ENCODE data around the gene PRR36. TPM values are rescaled to one million over a fixed set of nuclear protein-coding genes. Genes with fewer than 3 reads are reported as not detected.

The PRR36 gene
- total RNA-seq, 2 experiments from 2014 or later: 0.25 to 0.30 TPM

DNA sequence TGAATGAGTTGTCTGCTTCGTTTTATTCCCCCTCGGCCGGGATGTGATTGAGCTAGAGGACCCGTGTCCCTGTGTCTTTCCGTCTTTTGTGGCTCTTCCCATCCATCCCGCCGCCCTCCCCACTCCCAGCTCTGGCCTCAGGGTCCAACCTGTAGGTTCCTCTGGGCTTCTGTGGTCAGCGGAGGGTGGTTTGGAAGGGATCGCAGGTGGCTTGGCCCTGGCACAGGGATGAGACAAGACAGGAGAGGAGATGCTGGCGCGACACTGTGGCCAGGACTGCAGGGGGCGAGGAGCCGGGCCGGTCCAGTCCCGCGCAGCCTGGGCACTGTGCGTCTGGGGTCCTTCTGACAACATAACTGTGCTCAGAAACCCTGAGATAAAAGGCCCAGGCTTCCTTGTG, 42.2 kb downstream of the PRR36 start:
- Histone ChIP-seq H3K9me3 (ENCODE audit: control insufficient read depth in 1 of 2, insufficient read depth in 1 of 2, low read length in 2 of 2) (no peaks in the 10 kb centered on the region), H3K36me3 (ENCODE audit: insufficient read depth, low read length) (no peaks in the 10 kb centered on the region), H3K4me1 (ENCODE audit: insufficient read depth, low read length) (peaks cover 30% of the 10 kb centered on the region), H3K27ac (ENCODE audit: low read depth in 1 of 2, low read length in 2 of 2) (no peak overlapping the region), H3K27me3 (ENCODE audit: control insufficient read depth in 1 of 2, insufficient read depth in 2 of 2, low read length in 2 of 2) (no peaks in the 10 kb centered on the region), H3K4me3 (ENCODE audit: low read length) (no peak overlapping the region)
- TF ChIP-seq, protein P1, sequence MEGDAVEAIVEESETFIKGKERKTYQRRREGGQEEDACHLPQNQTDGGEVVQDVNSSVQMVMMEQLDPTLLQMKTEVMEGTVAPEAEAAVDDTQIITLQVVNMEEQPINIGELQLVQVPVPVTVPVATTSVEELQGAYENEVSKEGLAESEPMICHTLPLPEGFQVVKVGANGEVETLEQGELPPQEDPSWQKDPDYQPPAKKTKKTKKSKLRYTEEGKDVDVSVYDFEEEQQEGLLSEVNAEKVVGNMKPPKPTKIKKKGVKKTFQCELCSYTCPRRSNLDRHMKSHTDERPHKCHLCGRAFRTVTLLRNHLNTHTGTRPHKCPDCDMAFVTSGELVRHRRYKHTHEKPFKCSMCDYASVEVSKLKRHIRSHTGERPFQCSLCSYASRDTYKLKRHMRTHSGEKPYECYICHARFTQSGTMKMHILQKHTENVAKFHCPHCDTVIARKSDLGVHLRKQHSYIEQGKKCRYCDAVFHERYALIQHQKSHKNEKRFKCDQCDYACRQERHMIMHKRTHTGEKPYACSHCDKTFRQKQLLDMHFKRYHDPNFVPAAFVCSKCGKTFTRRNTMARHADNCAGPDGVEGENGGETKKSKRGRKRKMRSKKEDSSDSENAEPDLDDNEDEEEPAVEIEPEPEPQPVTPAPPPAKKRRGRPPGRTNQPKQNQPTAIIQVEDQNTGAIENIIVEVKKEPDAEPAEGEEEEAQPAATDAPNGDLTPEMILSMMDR (IDR thresholded peaks at IDR 0.05): no peak
- ChIA-PET POLR2A (no interaction called here), CTCF (interaction anchor here (1.3 kb wide), 1 partner anchor 151 kb away, joined by 4 read pairs; the partner anchor contains the start of gene TRAPPC5)
- no peak overlapping the region for H3K27ac Mint-ChIP-seq
- H3K9me3 Mint-ChIP-seq: no peaks in the 10 kb centered on the region
- intact Hi-C loops (cut with DNase I, micrococcal nuclease): no loop called here
- H3K4me1 Mint-ChIP-seq (ENCODE audit: low read depth): peaks cover 11% of the 10 kb centered on the region
- ATAC-seq (ENCODE audit: poor library complexity) (no peak), DNase-seq (no peak)
- no peaks in the 10 kb centered on the region for H3K36me3 Mint-ChIP-seq (ENCODE audit: low read depth)
- H3K27me3 Mint-ChIP-seq: no peaks in the 10 kb centered on the region
- peak overlapping the region; percentile 89 for H3K4me3 Mint-ChIP-seq

DNA sequence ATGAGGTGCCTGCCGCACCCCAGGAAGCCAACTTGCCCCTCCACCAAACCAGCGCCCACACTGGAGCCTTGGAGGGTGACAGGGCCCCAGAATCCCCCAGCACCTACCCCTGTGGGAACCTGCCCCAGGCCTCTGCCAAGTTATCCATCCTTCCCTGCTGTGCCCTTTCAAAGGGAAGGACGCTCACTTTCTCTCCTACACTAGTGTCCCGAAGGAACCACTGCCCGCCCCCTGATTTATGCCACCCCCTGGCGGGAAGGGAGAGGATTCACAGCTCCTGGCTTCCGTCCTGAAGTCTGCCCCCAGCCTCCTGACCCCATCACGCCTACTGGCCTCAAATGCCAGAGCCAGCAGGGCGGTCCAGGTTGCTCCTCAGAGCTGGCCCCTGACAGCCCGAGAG, 42.7 kb downstream of the PRR36 start:
- peak in 1 of 14 experiments; percentile 39 for DNase-seq
- H3K9me3 ChIP-seq (ENCODE audit: control insufficient read depth in 1 of 2, insufficient read depth in 1 of 2, low read length in 2 of 2): no peaks in the 10 kb centered on the region
- peaks cover 11% of the 10 kb centered on the region for H3K4me1 Mint-ChIP-seq (ENCODE audit: low read depth)
- intact Hi-C loops (cut with DNase I, micrococcal nuclease): loop anchor here in 1 of 2 experiments (2.0 kb wide), 1 partner anchor 37 kb away; no protein-coding TSS in a partner anchor
- POLR2A ChIA-PET: no interaction called here
- H3K27ac ChIP-seq (ENCODE audit: low read depth in 1 of 2, low read length in 2 of 2): no peak overlapping the region
- no peaks in the 10 kb centered on the region for H3K27me3 ChIP-seq (ENCODE audit: control insufficient read depth in 1 of 2, insufficient read depth in 2 of 2, low read length in 2 of 2)
- peaks cover 30% of the 10 kb centered on the region for H3K4me1 ChIP-seq (ENCODE audit: insufficient read depth, low read length)
- TF ChIP-seq, protein P1 (IDR thresholded peaks at IDR 0.05): no peak
- no peak overlapping the region for H3K4me3 ChIP-seq (ENCODE audit: low read length)
- no peaks in the 10 kb centered on the region for H3K36me3 ChIP-seq (ENCODE audit: insufficient read depth, low read length)
- H3K4me3 Mint-ChIP-seq: peak overlapping the region; percentile 89
- H3K27ac Mint-ChIP-seq: no peak overlapping the region
- no peaks in the 10 kb centered on the region for H3K36me3 Mint-ChIP-seq (ENCODE audit: low read depth)
- no peaks in the 10 kb centered on the region for H3K27me3 Mint-ChIP-seq
- no peaks in the 10 kb centered on the region for H3K9me3 Mint-ChIP-seq
- no peak for ATAC-seq (ENCODE audit: poor library complexity)
- CTCF ChIA-PET: interaction anchor here (1.3 kb wide), 1 partner anchor 151 kb away, joined by 4 read pairs; the partner anchor contains the start of gene TRAPPC5

DNA sequence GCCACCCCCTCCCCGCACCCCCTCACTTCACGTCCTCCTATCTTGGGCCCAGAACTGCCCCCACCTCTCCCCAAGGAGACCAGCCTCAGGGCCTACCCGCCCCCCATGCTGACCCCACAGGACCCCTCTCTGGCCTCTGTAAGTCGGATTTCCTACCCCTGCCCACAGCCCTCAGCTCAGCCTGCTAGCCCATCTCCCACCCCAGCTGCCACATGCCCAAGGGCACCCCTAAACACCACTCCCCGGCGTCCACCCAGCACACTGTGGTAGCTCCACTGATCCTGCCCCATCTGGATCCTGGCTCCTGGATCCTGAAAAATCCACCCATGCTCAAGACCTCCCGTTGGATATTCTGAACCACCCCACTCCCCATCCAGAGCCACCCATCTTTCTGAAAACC, 43.4 kb downstream of the PRR36 start:
- H3K27me3 ChIP-seq (ENCODE audit: control insufficient read depth in 1 of 2, insufficient read depth in 2 of 2, low read length in 2 of 2): no peaks in the 10 kb centered on the region
- Mint-ChIP-seq H3K36me3 (ENCODE audit: low read depth) (no peaks in the 10 kb centered on the region), H3K4me1 (ENCODE audit: low read depth) (peaks cover 11% of the 10 kb centered on the region), H3K9me3 (no peaks in the 10 kb centered on the region), H3K4me3 (peak overlapping the region; percentile 89), H3K27me3 (no peaks in the 10 kb centered on the region), H3K27ac (no peak overlapping the region)
- H3K27ac ChIP-seq (ENCODE audit: low read depth in 1 of 2, low read length in 2 of 2): no peak overlapping the region
- POLR2A ChIA-PET: no interaction called here
- DNase-seq (no peak), ATAC-seq (ENCODE audit: poor library complexity) (no peak)
- TF ChIP-seq, protein P1 (IDR thresholded peaks at IDR 0.05): no peak
- H3K4me3 ChIP-seq (ENCODE audit: low read length): peak overlapping the region; percentile 52
- H3K9me3 ChIP-seq (ENCODE audit: control insufficient read depth in 1 of 2, insufficient read depth in 1 of 2, low read length in 2 of 2): no peaks in the 10 kb centered on the region
- intact Hi-C loops (cut with DNase I, micrococcal nuclease): loop anchor here in 1 of 2 experiments (2.0 kb wide), 1 partner anchor 38 kb away; no protein-coding TSS in a partner anchor
- peaks cover 30% of the 10 kb centered on the region for H3K4me1 ChIP-seq (ENCODE audit: insufficient read depth, low read length)
- CTCF ChIA-PET: interaction anchor here (1.3 kb wide), 1 partner anchor 150 kb away, joined by 4 read pairs; the partner anchor contains the start of gene TRAPPC5
- H3K36me3 ChIP-seq (ENCODE audit: insufficient read depth, low read length): no peaks in the 10 kb centered on the region

All from CD4-positive, alpha-beta T cell (primary cell).